Left renal pelvis (tissue), 4 donors: ENCODE data around the gene NUDT15. TPM values are rescaled to one million over a fixed set of nuclear protein-coding genes. Genes with fewer than 3 reads are reported as not detected.
A peak's percentile ranks its signal among the peaks of the same experiment; 100 is the strongest.
"Not testable (repeated sequence)": the region's sequence is repeated elsewhere in the genome, so short reads cannot be mapped to it uniquely, and the experiment has no call there.

ENCODE experiments used
- DNase-seq, 4 donors: peaks; one replicate each; pipeline ENCODE4 v3.0.0-alpha.2; 2013; ENCODE audit warnings: low read depth in 4 of 4, low spot score in 3 of 4
- polyA plus RNA-seq, 4 donors: library from polyadenylated mRNA; unstranded; fragments of 120-200 nt; gene quantifications; one replicate each; pipeline ENCODE4 v1.2.1, GENCODE V29; 2013; ENCODE audit not compliant: insufficient read length in 4 of 4

The NUDT15 gene
- polyA plus RNA-seq, 4 donors = 17.4 to 31.5 (median 26.7) TPM

DNA sequence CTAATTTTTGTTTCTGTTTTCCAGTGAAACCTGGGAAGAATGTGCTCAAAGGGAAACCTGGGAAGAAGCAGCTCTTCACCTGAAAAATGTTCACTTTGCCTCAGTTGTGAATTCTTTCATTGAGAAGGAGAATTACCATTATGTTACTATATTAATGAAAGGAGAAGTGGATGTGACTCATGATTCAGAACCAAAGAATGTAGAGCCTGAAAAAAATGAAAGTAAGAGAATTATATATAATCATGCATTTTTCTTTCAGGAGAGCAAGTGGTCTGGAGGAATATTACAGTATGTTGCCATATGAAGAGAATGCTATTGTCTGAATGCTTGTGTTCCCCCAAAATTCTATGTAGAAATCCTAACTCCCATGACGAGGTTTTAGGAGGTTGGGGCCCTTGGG is 3.4 kb downstream of the NUDT15 start:
- no peak for DNase-seq

DNA sequence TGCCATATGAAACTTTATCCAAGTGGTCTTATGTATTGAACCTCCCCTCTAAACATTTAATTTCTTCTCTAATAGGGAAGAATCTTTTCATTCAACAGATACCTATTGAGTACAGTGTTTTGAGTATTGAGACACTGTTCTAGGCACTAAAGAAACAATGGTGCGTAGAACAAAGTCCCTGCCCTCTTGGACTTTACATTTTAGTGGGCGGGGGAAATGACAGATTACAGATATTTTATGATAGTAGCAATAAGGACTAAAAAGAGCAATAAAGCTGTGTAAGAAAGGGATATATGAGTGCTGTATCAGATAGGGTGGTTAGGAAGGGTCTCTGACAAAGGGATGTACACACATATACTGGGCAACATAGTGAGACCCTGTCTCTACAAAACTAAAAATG is 5.4 kb downstream of the NUDT15 start:
- DNase-seq = no peak

- DNase-seq = no peak
Observed at GRCh38 chr13:48043789-48044503, 6.4 kb downstream of the NUDT15 start.

DNA sequence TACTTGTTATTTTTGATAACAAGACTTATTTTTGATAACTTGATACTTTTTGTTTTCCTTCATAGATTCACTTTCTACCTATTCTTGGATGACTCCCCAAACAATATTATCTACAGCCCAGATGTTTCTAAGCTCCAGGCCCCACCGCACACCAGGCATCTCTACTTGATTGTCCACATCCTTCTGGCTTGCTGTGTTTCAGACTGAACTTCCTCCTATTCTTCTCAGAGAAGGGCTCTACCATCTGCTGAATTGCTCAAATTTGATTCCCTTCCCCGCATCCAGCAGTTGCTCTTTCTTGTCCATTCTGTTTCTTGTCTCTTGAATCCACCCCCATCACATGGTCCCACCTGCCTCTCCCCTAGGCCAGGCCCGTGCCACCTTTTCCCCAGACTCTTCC is 13.0 kb downstream of the NUDT15 start:
- no peak for DNase-seq

GRCh38 chr13:48054601-48055000 is 17.1 kb downstream of the NUDT15 start:
- DNase-seq = no peak

GRCh38 chr13:48055712-48056111 is 18.2 kb downstream of the NUDT15 start:
- no peak for DNase-seq

DNA sequence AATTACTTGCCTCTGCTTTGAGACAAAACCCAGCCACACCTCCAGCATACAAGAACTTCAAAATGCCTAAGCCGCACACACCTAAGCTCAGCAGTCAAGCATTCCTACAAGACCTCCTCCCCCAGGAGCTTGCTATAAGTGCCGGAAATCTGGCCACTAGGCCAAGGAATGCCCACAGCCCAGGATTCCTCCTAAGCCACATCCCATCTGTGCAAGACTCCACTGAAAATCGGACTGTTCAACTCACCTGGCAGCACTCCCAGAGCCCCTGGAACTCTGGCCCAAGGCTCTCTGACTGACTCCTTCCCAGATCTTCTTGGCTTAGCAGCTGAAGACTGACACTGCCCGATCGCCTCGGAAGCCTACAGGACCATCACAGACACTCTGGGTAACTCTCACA is 21.0 kb downstream of the NUDT15 start:
- DNase-seq = not testable (repeated sequence)

GRCh38 chr13:48059951-48060350 is 22.4 kb downstream of the NUDT15 start:
- DNase-seq = not testable (repeated sequence)

GRCh38 chr13:48066310-48066989 is 28.9 kb downstream of the NUDT15 start:
- no peak for DNase-seq

GRCh38 chr13:48068036-48068435 is 30.5 kb downstream of the NUDT15 start:
- no peak for DNase-seq

DNA sequence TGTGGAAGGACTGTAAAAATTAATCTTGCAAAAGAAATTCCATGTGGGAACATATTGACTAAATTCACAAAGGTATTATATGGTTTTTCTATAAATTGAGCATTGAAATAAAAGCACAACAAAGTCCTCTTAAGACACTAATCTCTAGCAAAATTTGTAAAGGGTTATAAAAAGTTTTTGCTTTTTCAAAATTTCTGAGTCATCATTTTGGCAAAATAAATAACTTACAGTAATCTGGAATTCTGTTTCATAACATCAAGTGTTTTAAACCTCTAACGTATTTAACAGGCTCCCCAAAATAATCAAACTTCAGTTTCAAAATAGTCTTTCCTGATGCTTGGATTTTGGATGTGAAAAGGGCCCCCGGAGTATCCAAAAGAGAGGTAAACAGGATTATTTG is 31.4 kb downstream of the NUDT15 start:
- no peak for DNase-seq

DNA sequence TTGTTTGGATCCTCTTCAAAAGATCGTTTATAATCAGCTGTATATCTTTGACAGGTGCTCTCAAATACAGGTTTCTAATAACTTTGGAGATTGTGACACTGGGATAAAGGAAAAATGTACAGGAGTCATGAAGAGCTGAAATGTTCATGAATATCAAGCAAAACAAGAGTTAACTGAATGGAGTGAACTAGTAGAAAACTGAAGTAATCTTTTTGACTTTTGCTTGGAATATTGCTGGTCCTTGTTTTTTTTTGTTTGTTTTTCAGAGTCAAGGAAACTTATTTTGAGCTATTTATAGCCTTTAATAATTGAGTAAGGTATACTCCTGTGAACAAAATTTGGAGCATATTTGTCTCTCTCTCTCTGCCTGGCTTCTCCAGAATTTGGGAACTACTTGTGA is 32.0 kb downstream of the NUDT15 start:
- DNase-seq = no peak

- no peak for DNase-seq
Observed at GRCh38 chr13:48070942-48071341, 33.4 kb downstream of the NUDT15 start.

DNA sequence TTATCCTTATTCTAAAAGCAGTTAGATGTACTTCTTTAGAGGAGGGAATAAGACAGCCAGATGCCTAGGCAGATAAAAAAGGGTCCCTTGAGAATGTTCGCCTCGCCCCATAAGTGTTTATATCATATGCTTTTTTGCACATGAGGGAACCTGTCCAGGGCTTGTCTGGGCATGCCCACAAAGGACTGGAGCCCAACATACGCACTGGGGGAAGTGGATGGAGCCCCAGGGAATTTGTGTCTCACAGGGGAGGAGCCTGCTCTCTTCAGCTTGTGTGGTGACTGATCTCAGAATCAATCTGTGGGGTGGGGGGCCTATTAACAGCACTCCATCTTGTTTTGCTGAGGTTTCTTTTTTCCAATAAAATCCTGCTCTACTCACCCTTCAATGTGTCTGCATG is 34.8 kb downstream of the NUDT15 start:
- no peak for DNase-seq

- DNase-seq = no peak
Observed at GRCh38 chr13:48072787-48073186, 35.3 kb downstream of the NUDT15 start.

DNA sequence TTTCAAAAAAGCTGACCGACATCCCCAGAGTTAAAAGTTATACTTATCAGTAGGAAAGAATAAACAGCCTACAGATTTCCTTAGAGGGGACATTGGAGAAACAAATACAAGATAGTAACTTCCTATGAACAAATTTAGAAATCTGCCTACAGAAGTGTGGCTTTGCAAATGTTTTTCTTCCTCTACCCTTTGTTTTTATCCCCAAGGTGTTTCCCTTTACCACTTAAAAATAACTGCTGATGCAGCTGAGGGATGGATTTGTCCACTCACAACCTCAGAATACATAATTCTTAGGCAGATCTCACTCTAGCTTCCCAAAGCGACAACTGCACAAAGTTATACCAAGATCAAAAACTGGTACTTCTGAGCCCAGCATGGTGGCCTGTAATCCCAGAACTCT is 36.5 kb downstream of the NUDT15 start:
- DNase-seq = no peak

DNA sequence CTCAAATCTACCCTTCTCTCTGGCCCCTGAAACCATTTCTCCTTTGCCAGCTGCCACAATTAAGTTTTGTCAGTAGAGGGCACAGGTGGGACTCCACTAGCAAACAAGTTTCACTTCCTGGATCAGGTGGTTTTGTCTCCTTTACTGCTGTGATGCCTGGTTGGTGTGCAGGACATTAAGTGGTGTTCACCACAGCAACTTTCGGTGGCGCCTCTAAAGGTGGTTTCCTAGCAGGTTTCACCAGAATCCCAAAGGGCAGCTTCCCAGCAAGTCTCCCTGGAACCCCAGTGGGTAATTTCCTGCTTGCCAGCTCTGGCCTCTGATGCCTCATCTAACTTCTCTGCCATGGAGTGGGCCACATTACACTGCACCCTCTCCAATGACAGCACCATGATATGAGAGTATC is 40.7 kb downstream of the NUDT15 start:
- no peak for DNase-seq

DNA sequence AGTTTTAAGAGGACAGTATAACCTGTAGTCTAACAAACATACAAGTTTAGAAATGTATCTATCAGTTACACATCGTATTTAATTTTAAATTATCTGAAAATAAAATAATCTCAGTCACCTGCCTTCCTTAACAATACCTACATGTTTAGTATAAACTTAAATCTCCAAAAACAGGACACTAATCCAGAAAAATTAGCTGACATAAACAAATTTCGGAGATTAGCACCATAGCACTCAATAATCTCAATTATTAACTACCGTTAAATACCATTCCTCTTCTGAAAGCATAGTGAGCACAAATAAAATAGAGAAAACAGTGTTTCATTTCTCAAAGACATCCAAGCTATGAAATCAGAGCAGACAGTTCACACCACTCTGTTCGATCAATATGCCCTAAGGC is 44.2 kb downstream of the NUDT15 start:
- DNase-seq = no peak

DNA sequence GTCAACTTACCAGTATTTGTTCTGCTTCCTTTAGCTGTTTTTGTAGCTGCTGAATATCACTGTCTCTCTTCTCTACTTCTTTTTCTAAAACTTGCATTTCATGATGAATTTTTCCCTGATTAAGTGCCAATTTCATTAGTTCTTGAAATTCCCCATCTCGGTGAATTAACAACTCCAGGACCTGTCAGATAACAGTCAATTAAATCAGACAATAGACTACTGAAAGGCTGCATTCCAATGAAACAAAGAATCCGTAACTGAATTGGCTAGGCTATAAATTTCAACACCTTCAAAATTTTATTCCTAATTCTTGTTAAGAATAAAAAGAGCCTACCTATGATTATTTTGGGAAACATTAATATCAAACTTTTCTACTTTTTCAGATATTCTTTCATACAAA is 48.7 kb downstream of the NUDT15 start:
- DNase-seq = no peak

- no peak for DNase-seq
Observed at GRCh38 chr13:48093588-48093987, 56.1 kb downstream of the NUDT15 start.

GRCh38 chr13:48094404-48094780 is 56.9 kb downstream of the NUDT15 start:
- DNase-seq = no peak

DNA sequence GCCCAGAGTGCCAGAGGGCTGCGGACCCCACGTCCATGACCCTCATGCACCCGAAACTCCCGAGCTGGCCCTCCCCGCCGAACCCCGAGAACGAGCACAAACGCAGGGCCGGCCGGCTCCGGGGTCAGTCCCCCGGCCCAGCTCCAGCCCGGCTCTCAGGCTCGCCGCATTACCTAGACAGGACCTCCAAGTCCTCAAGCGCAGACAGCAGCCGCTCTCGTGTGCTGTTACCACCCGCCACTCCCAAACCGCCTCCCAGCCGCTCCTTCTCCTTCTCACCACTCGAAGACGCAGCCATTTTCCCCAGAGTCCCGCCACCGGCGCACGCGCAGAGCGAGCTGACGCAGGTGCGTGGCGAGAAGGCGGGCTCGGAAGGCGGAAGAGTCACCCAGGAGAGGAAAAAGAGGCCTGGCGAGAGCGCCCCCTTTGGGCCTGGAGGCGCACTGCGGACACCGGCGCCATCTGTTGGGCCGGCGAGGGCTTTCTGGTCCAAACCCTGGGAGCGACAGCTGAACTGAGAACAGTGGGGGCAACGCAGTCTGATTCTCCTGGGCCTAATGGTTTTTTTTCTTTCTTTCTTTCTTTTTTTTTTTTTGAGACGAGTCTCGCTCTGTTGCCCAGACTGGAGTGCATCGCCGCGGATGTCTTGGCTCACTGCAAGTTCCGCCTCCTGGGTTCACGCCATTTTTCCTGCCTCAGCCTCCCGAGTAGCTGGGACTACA is 57.4 kb downstream of the NUDT15 start, which contains the start of gene MED4:
TSS of gene MED4 (minus strand) at position 324 of the 722 bp plus-strand sequence. CDS start at position 298, 26 bp downstream.
- peak; percentile 86 to 92 (median 88) for DNase-seq
